Measurements from ENCODE around the gene PLPPR3. TPM values are rescaled to one million over a fixed set of nuclear protein-coding genes. Genes with fewer than 3 reads are reported as not detected.

PLPPR3 gene
- total RNA-seq, 1 donor from 2014 or later, result not detected

- no peak for DNase-seq (ENCODE audit: low spot score)
These were observed 13.4 kb downstream of the PLPPR3 start for GRCh38 chr19:808423-808775.

GRCh38 chr19:807627-808422 is 13.9 kb downstream of the PLPPR3 start:
- DNase-seq (ENCODE audit: low spot score), result no peak

GRCh38 chr19:806815-807421 is 14.8 kb downstream of the PLPPR3 start:
- DNase-seq (ENCODE audit: low spot score), result no peak

- no peak for DNase-seq (ENCODE audit: low spot score)
These were observed 15.9 kb downstream of the PLPPR3 start for GRCh38 chr19:805600-806550.

GRCh38 chr19:805166-805551 is 16.6 kb downstream of the PLPPR3 start:
- no peak for DNase-seq (ENCODE audit: low spot score)

GRCh38 chr19:804419-805165 is 17.2 kb downstream of the PLPPR3 start:
- DNase-seq (ENCODE audit: low spot score), result no peak

GRCh38 chr19:803686-804418 is 17.9 kb downstream of the PLPPR3 start:
- no peak for DNase-seq (ENCODE audit: low spot score)

- no peak for DNase-seq (ENCODE audit: low spot score)
These were observed 18.6 kb downstream of the PLPPR3 start for GRCh38 chr19:803099-803561.

GRCh38 chr19:802498-803098 is 19.2 kb downstream of the PLPPR3 start:
- no peak for DNase-seq (ENCODE audit: low spot score)

- DNase-seq (ENCODE audit: low spot score), result no peak
These were observed 19.8 kb downstream of the PLPPR3 start for GRCh38 chr19:801861-802497.

- DNase-seq (ENCODE audit: low spot score), result no peak
These were observed 20.5 kb downstream of the PLPPR3 start for GRCh38 chr19:801030-801860.

GRCh38 chr19:800360-801029 is 21.3 kb downstream of the PLPPR3 start:
- DNase-seq (ENCODE audit: low spot score), result peak; percentile 79

GRCh38 chr19:799076-799881 is 22.5 kb downstream of the PLPPR3 start:
- no peak for DNase-seq (ENCODE audit: low spot score)

GRCh38 chr19:798415-799075 is 23.2 kb downstream of the PLPPR3 start:
- DNase-seq (ENCODE audit: low spot score), result no peak

GRCh38 chr19:797528-798414 is 24.0 kb downstream of the PLPPR3 start:
- peak; percentile 92 for DNase-seq (ENCODE audit: low spot score)
